Smooth muscle cell of the brain vasculature (primary cell): ENCODE measurements around the gene ARHGEF4.

ENCODE experiments used
- DNase-seq: peaks from one replicate; pipeline ENCODE4 v3.0.0-alpha.2; 2012; ENCODE audit warnings: low read depth, low spot score

Gene ARHGEF4

GRCh38 chr2:130819608-130820278, 17.0 kb upstream of the ARHGEF4 start:
- no peak for DNase-seq

GRCh38 chr2:130820279-130820861, 16.3 kb upstream of the ARHGEF4 start:
- DNase-seq = no peak

- no peak for DNase-seq
Measured at GRCh38 chr2:130821867-130822266, 14.8 kb upstream of the ARHGEF4 start.

GRCh38 chr2:130822766-130823165, 13.9 kb upstream of the ARHGEF4 start:
- DNase-seq = no peak

GRCh38 chr2:130823171-130823885, 13.4 kb upstream of the ARHGEF4 start:
- no peak for DNase-seq

- no peak for DNase-seq
Measured at GRCh38 chr2:130823886-130824491, 12.7 kb upstream of the ARHGEF4 start.

- peak; percentile 89 for DNase-seq
Measured at GRCh38 chr2:130824492-130825061, 12.1 kb upstream of the ARHGEF4 start.

GRCh38 chr2:130825231-130825965, 11.3 kb upstream of the ARHGEF4 start:
- DNase-seq = no peak

- DNase-seq = no peak
Measured at GRCh38 chr2:130825966-130826253, 10.8 kb upstream of the ARHGEF4 start.

- no peak for DNase-seq
Measured at GRCh38 chr2:130826419-130826818, 10.3 kb upstream of the ARHGEF4 start.

GRCh38 chr2:130826821-130827501, 9.8 kb upstream of the ARHGEF4 start:
- no peak for DNase-seq

- DNase-seq = no peak
Measured at GRCh38 chr2:130827502-130828251, 9.0 kb upstream of the ARHGEF4 start.

- DNase-seq = no peak
Measured at GRCh38 chr2:130828461-130828860, 8.3 kb upstream of the ARHGEF4 start.

- DNase-seq = no peak
Measured at GRCh38 chr2:130829015-130829414, 7.7 kb upstream of the ARHGEF4 start.

GRCh38 chr2:130830538-130830937, 6.2 kb upstream of the ARHGEF4 start:
- DNase-seq = no peak

- DNase-seq = no peak
Measured at GRCh38 chr2:130831356-130831755, 5.4 kb upstream of the ARHGEF4 start.

GRCh38 chr2:130832296-130832940, 4.3 kb upstream of the ARHGEF4 start:
- no peak for DNase-seq

- DNase-seq = no peak
Measured at GRCh38 chr2:130834091-130834930, 2.4 kb upstream of the ARHGEF4 start.
